GM23338 (cell line): Measurements from ENCODE around the gene CACNB4. TPM values are rescaled to one million over a fixed set of nuclear protein-coding genes. Genes with fewer than 3 reads are reported as not detected.

Experiments used
- ATAC-seq: fragments of 200-7000 bp; cut with Tn5 transposase; 3 replicates; pipeline ENCODE4 v1.9.1; 2020
- DNase-seq: peaks from one replicate; pipeline ENCODE4 v3.0.0-alpha.2; 2015; ENCODE audit warnings: low spot score
- H2AFZ ChIP-seq: fragments of 200-600 bp; sonication (generic); 2 replicates; pipeline ENCODE4 v1.8.0; 2016; ENCODE audit warnings: antibody characterized with exemption, mild to moderate bottlenecking, moderate library complexity
- H3F3A ChIP-seq: fragments of 200-600 bp; sonication (generic); replicated peaks from 2 replicates; pipeline ENCODE4 v1.8.0; 2017; ENCODE audit warnings: antibody characterized with exemption, mixed run types, low read depth
- H3K27ac ChIP-seq: fragments of 200-600 bp; sonication (generic); 2 replicates; pipeline ENCODE4 v1.6.1; 2016; ENCODE audit warnings: low read depth
- H3K27me3 ChIP-seq: fragments of 200-600 bp; sonication (generic); 2 replicates; pipeline ENCODE4 v1.8.0; 2016; ENCODE audit warnings: mild to moderate bottlenecking, mixed run types, moderate library complexity; ENCODE audit not compliant: insufficient read depth
- H3K36me3 ChIP-seq: fragments of 200-600 bp; sonication (generic); 2 replicates; pipeline ENCODE4 v1.8.0; 2016; ENCODE audit warnings: mild to moderate bottlenecking; ENCODE audit not compliant: insufficient read depth
- H3K4me1 ChIP-seq: fragments of 200-600 bp; sonication (generic); 2 replicates; pipeline ENCODE4 v1.8.0; 2016; ENCODE audit warnings: mild to moderate bottlenecking, moderate library complexity; ENCODE audit not compliant: insufficient read depth
- H3K4me2 ChIP-seq: fragments of 200-600 bp; sonication (generic); 2 replicates; pipeline ENCODE4 v1.7.1; 2017; ENCODE audit warnings: mixed run types
- H3K4me3 ChIP-seq: fragments of 200-600 bp; sonication (generic); 2 replicates; pipeline ENCODE4 v1.6.1; 2016; ENCODE audit warnings: mixed run types
- H3K79me2 ChIP-seq: fragments of 200-600 bp; sonication (generic); replicated peaks from 2 replicates; pipeline ENCODE4 v1.8.0; 2017; ENCODE audit warnings: mild to moderate bottlenecking; ENCODE audit not compliant: insufficient read depth
- H3K9me2 ChIP-seq: fragments of 200-600 bp; sonication (generic); 2 replicates; pipeline ENCODE4 v1.8.0; 2017; ENCODE audit not compliant: insufficient read depth
- H4K20me1 ChIP-seq: fragments of 200-600 bp; sonication (generic); replicated peaks from 2 replicates; pipeline ENCODE4 v1.8.0; 2017; ENCODE audit warnings: mild to moderate bottlenecking; ENCODE audit not compliant: insufficient read depth
- H3K27ac Mint-ChIP-seq: 2 replicates; pipeline ENCODE4 v1.8.0; 2020; ENCODE audit warnings: inconsistent platforms, mild to moderate bottlenecking, moderate library complexity, mixed read lengths
- H3K27me3 Mint-ChIP-seq: 3 replicates; pipeline ENCODE4 v1.8.0; 2022; ENCODE audit warnings: low read depth, mild to moderate bottlenecking, moderate library complexity, mixed read lengths, inconsistent platforms; ENCODE audit not compliant: insufficient read depth, poor library complexity
- H3K36me3 Mint-ChIP-seq: 3 replicates; pipeline ENCODE4 v1.8.0; 2021; ENCODE audit warnings: low read depth, mild to moderate bottlenecking, inconsistent platforms, moderate library complexity, mixed read lengths
- H3K4me1 Mint-ChIP-seq: 3 replicates; pipeline ENCODE4 v1.8.0; 2020; ENCODE audit warnings: mild to moderate bottlenecking, inconsistent platforms, mixed read lengths
- H3K4me3 Mint-ChIP-seq: 3 replicates; pipeline ENCODE4 v1.8.0; 2021; ENCODE audit warnings: moderate library complexity, mild to moderate bottlenecking, inconsistent platforms, mixed read lengths
- H3K9me3 Mint-ChIP-seq: 3 replicates; pipeline ENCODE4 v1.8.0; 2020; ENCODE audit warnings: moderate library complexity, mild to moderate bottlenecking, inconsistent platforms, mixed read lengths
- NANOG ChIP-seq: IDR thresholded peaks from 2 replicates; pipeline ENCODE4 v1.6.1; 2016; ENCODE audit warnings: antibody characterized with exemption, borderline replicate concordance
- ZNF114 ChIP-seq: fragments of 250-450 bp; sonication (Bioruptor Pico); IDR thresholded peaks from 2 replicates; pipeline ENCODE4 v1.5.0; 2020; ENCODE audit warnings: mild to moderate bottlenecking, moderate library complexity
- ZNF331 ChIP-seq: fragments of 250-450 bp; sonication (Bioruptor Pico); IDR thresholded peaks from 2 replicates; pipeline ENCODE4 v1.5.0; 2020; ENCODE audit warnings: low read depth, mild to moderate bottlenecking, moderate library complexity
- polyA plus RNA-seq: library from polyadenylated mRNA; unstranded; fragments of >200 nt; fragmentation: Nextera tagmentation; extraction: Ambion mirVana; gene quantifications from 2 replicates; pipeline ENCODE4 v1.2.1, GENCODE V29; 2016
- total RNA-seq: library from RNA; depleted of rRNA; stranded (reverse); fragments of >200 nt; shearing (Covaris generic); gene quantifications from 2 replicates; pipeline ENCODE4 v1.2.3, GENCODE V29; 2014
- TF ChIP-seq, protein P1 (sequence below): fragments of 250-450 bp; sonication (Bioruptor Pico); IDR thresholded peaks from 2 replicates; pipeline ENCODE4 v1.5.0; 2020; ENCODE audit warnings: mild to moderate bottlenecking, moderate library complexity
- TF ChIP-seq, protein P2 (sequence below): IDR thresholded peaks from 2 replicates; pipeline ENCODE4 v1.6.1; 2016; ENCODE audit warnings: antibody characterized with exemption
- TF ChIP-seq, protein P3 (sequence below): IDR thresholded peaks from one replicate; pipeline ENCODE4 v1.6.1; 2018; ENCODE audit warnings: antibody characterized with exemption; ENCODE audit not compliant: unreplicated experiment

Gene CACNB4
- total and polyA plus RNA-seq, 2 experiments from 2014 or later, result 4.0 to 9.8 TPM

DNA sequence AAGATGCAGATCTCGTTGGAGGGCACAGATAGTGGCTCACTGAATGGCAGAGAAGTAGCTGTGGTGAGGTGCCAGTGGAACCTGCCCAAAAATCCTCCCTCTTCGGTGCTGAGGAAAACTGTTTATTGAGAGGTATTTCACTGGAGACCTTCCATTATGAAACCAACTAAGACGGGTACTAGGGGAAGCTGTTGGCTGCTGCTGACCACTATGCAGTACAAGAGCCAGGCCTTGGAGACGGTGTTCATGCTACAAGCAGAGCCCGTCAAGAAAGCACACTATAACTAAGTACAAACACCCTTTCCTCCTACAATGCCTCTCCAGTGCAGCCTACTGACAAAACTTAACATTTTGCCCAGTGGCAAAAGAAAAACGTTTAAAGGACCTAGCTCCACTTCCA, 275.2 kb downstream of the CACNB4 start (continued):
- TF ChIP-seq, protein P1, sequence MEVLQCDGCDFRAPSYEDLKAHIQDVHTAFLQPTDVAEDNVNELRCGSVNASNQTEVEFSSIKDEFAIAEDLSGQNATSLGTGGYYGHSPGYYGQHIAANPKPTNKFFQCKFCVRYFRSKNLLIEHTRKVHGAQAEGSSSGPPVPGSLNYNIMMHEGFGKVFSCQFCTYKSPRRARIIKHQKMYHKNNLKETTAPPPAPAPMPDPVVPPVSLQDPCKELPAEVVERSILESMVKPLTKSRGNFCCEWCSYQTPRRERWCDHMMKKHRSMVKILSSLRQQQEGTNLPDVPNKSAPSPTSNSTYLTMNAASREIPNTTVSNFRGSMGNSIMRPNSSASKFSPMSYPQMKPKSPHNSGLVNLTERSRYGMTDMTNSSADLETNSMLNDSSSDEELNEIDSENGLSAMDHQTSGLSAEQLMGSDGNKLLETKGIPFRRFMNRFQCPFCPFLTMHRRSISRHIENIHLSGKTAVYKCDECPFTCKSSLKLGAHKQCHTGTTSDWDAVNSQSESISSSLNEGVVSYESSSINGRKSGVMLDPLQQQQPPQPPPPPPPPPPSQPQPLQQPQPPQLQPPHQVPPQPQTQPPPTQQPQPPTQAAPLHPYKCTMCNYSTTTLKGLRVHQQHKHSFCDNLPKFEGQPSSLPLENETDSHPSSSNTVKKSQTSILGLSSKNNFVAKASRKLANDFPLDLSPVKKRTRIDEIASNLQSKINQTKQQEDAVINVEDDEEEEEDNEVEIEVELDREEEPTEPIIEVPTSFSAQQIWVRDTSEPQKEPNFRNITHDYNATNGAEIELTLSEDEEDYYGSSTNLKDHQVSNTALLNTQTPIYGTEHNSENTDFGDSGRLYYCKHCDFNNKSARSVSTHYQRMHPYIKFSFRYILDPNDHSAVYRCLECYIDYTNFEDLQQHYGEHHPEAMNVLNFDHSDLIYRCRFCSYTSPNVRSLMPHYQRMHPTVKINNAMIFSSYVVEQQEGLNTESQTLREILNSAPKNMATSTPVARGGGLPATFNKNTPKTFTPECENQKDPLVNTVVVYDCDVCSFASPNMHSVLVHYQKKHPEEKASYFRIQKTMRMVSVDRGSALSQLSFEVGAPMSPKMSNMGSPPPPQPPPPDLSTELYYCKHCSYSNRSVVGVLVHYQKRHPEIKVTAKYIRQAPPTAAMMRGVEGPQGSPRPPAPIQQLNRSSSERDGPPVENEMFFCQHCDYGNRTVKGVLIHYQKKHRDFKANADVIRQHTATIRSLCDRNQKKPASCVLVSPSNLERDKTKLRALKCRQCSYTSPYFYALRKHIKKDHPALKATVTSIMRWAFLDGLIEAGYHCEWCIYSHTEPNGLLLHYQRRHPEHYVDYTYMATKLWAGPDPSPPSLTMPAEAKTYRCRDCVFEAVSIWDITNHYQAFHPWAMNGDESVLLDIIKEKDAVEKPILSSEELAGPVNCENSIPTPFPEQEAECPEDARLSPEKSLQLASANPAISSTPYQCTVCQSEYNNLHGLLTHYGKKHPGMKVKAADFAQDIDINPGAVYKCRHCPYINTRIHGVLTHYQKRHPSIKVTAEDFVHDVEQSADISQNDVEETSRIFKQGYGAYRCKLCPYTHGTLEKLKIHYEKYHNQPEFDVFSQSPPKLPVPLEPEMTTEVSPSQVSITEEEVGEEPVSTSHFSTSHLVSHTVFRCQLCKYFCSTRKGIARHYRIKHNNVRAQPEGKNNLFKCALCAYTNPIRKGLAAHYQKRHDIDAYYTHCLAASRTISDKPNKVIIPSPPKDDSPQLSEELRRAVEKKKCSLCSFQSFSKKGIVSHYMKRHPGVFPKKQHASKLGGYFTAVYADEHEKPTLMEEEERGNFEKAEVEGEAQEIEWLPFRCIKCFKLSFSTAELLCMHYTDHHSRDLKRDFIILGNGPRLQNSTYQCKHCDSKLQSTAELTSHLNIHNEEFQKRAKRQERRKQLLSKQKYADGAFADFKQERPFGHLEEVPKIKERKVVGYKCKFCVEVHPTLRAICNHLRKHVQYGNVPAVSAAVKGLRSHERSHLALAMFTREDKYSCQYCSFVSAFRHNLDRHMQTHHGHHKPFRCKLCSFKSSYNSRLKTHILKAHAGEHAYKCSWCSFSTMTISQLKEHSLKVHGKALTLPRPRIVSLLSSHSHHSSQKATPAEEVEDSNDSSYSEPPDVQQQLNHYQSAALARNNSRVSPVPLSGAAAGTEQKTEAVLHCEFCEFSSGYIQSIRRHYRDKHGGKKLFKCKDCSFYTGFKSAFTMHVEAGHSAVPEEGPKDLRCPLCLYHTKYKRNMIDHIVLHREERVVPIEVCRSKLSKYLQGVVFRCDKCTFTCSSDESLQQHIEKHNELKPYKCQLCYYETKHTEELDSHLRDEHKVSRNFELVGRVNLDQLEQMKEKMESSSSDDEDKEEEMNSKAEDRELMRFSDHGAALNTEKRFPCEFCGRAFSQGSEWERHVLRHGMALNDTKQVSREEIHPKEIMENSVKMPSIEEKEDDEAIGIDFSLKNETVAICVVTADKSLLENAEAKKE (CRISPR knock-in tag), result no peak
- TF ChIP-seq NANOG (no peak), ZNF331 (CRISPR knock-in tag) (no peak), ZNF114 (CRISPR knock-in tag) (no peak)

DNA sequence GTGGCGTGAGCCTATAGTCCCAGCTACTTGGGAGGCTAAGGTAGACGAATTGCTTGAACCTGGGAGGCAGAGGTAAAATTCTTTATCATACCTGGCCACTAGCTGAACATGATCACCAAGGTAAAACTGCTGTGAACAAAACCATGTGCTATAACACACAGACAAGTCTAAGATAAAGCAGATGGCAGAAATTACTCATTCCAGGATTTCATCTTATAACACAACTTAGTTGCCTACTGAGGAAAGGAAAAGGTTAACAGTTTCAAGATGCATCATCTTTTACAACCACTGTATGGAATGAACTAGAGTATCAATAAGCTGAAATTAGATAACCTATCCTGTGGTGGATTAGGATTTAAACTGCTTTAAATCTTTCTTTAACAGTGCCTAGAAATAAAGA, 278.9 kb downstream of the CACNB4 start:
- H3F3A ChIP-seq, result no peaks in the 10 kb centered on the region
- H3K79me2 ChIP-seq, result peaks cover 100% of the 10 kb centered on the region
- no peaks in the 10 kb centered on the region for H3K27me3 Mint-ChIP-seq
- H3K4me3 ChIP-seq, result no peak overlapping the region
- H3K36me3 Mint-ChIP-seq, result peaks cover 8% of the 10 kb centered on the region; the same call in 2 of the 3 replicates
- H3K27ac ChIP-seq, result no peak overlapping the region
- H3K4me3 Mint-ChIP-seq, result no peak overlapping the region
- no peak overlapping the region for H2AFZ ChIP-seq
- H3K27me3 ChIP-seq, result no peaks in the 10 kb centered on the region
- no peaks in the 10 kb centered on the region for H3K9me3 Mint-ChIP-seq
- no peak overlapping the region for H3K4me2 ChIP-seq
- no peak for ATAC-seq
- peaks cover 33% of the 10 kb centered on the region for H3K4me1 Mint-ChIP-seq
- no peaks in the 10 kb centered on the region for H3K36me3 ChIP-seq
- H3K4me1 ChIP-seq, result peaks cover 27% of the 10 kb centered on the region
- H3K27ac Mint-ChIP-seq, result no peak overlapping the region
- H3K9me2 ChIP-seq, result no peaks in the 10 kb centered on the region; the same call in 1 of the 2 replicates
- peaks cover 20% of the 10 kb centered on the region for H4K20me1 ChIP-seq
- no peak for DNase-seq
- TF ChIP-seq, protein P2, sequence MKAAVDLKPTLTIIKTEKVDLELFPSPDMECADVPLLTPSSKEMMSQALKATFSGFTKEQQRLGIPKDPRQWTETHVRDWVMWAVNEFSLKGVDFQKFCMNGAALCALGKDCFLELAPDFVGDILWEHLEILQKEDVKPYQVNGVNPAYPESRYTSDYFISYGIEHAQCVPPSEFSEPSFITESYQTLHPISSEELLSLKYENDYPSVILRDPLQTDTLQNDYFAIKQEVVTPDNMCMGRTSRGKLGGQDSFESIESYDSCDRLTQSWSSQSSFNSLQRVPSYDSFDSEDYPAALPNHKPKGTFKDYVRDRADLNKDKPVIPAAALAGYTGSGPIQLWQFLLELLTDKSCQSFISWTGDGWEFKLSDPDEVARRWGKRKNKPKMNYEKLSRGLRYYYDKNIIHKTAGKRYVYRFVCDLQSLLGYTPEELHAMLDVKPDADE, result no peak
- TF ChIP-seq, protein P3, sequence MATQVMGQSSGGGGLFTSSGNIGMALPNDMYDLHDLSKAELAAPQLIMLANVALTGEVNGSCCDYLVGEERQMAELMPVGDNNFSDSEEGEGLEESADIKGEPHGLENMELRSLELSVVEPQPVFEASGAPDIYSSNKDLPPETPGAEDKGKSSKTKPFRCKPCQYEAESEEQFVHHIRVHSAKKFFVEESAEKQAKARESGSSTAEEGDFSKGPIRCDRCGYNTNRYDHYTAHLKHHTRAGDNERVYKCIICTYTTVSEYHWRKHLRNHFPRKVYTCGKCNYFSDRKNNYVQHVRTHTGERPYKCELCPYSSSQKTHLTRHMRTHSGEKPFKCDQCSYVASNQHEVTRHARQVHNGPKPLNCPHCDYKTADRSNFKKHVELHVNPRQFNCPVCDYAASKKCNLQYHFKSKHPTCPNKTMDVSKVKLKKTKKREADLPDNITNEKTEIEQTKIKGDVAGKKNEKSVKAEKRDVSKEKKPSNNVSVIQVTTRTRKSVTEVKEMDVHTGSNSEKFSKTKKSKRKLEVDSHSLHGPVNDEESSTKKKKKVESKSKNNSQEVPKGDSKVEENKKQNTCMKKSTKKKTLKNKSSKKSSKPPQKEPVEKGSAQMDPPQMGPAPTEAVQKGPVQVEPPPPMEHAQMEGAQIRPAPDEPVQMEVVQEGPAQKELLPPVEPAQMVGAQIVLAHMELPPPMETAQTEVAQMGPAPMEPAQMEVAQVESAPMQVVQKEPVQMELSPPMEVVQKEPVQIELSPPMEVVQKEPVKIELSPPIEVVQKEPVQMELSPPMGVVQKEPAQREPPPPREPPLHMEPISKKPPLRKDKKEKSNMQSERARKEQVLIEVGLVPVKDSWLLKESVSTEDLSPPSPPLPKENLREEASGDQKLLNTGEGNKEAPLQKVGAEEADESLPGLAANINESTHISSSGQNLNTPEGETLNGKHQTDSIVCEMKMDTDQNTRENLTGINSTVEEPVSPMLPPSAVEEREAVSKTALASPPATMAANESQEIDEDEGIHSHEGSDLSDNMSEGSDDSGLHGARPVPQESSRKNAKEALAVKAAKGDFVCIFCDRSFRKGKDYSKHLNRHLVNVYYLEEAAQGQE, result no peak
